GM21825 (cell line): ENCODE results near the gene MAFF.
"Not testable (repeated sequence)": the region's sequence is repeated elsewhere in the genome, so short reads cannot be mapped to it uniquely, and the experiment has no call there.

Experiments
- ATAC-seq: cut with Tn5 transposase; IDR thresholded peaks from one replicate; pipeline ENCODE4 v1.9.1; 2021; ENCODE audit warnings: mild to moderate bottlenecking, moderate library complexity; ENCODE audit not compliant: unreplicated experiment

MAFF gene

DNA sequence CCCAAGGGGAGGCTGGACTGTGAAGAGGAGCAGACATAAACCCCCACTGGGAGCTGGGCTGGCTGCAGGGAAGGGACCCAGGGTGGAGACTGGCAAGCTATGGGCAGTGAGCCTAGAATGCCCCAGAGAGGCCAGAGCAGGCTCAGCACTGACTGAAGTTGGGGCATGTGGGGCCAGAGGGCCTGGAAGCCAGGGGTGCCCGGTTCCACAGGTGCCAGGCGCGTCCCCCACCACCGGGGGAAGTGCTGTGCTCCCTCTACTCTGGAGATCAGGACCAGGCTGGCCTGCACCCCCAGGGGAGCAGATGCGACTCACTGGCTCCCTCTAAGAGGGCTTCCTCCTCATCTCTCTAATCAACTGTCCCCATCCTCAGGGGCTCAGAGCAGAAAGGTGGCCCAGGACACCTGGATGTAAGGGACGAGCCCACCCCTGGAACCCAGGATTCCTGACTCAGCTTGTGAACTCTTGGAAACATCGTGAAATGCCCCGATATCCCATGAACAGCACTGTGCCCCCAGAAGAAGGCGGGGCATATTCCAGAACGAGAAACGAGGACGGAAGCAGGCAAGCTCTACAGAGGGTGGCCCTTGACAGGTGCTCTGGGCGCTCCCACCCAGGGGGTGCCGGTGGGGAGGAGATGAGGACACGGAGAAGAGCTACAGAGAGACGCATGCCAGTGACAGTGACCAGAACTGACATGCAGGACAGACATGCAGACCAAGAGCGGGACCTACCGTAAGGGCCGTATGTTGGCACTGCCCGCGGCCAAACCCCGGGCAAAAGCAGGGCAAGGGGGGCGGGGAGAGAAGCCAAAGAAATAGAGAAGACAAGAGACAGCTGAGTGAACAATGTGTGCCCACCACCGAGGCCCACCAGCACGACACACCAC is 20.4 kb downstream of the MAFF start:
- no peak for ATAC-seq

DNA sequence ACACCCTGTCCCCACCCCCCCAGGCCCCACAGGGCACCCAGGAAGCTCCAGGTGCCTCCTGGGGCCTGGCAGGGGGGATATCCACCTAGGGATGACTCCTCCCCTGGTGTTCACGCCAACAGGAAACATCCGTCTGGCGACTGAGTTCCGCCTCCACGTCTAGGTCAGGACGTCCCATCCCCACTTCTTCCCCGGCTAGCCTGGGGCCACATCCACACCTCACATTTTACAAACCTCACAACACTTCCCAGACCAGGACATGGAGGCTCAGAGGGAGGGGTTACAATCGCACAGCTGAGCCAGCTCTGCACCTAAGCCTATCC is 21.0 kb downstream of the MAFF start:
- ATAC-seq: no peak

DNA sequence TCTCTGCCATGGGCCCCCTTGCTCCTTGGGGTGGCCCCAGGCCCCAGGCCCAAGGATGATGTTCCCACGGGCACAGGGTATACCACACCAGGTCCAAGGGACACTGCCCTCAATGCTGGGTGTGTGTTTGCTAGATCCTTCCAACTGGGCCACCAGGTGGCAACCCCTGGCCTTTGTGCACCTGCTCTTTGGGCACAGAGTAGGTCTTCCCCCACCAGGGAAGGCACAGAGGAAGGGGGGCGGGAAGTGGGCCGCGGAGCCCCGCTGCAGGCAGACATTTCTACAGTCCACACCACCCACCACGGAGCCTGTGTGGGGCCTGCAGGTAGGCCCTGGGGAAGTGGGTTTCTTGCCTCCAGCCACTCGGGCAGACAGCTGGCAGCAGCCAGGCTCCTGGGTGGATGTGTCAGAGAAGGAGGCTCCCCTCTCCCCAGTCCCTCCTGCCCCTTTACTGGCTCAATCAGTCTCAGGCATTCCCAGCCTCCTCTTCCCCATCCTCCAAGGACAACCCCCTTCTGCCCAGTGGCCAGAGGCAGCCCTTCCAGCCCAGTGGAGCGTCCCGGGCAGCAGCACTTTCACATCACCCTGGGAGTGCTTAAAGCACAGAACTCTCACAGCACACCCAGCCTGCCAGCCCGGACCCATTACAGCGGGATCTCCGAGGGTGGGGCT is 21.6 kb downstream of the MAFF start:
- no peak for ATAC-seq

DNA sequence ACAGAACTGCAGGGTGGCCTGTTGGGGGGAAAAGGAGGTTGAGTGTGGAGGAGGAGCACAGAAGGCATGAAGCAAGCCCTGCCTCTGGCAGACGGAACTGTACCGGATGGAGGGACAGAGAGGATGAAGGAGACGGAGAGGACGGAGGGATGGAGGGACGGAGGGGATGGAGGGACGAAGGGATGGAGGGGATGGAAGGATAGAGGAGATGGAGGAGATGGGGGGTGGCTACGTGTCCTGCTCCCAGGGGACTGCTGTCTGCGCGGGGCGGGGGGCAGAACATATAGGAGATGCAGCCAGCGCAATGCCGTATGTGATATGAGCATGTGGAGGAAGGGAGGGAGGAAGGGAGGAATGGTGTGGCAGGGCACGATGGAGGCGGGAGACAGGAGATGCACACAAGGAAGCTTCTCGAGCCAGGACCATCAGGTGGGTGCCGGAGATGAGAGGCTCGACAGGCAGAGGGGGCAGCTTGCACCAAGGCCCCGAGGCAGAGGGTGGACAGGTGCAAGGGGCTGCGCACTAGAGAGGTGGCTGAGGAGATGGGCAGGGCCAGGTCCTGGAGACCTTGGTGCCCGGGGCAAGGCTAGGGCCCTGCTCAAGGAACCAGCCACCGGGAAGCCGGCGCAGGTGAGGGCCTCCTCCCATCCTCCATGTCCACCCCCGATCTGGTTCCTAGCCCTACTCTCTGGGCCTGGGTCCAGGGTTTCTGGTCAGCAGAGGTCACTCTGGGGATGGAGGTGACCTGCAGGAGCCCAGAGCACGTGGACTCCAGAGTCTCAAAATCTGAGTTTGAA is 25.3 kb downstream of the MAFF start:
- ATAC-seq: no peak

DNA sequence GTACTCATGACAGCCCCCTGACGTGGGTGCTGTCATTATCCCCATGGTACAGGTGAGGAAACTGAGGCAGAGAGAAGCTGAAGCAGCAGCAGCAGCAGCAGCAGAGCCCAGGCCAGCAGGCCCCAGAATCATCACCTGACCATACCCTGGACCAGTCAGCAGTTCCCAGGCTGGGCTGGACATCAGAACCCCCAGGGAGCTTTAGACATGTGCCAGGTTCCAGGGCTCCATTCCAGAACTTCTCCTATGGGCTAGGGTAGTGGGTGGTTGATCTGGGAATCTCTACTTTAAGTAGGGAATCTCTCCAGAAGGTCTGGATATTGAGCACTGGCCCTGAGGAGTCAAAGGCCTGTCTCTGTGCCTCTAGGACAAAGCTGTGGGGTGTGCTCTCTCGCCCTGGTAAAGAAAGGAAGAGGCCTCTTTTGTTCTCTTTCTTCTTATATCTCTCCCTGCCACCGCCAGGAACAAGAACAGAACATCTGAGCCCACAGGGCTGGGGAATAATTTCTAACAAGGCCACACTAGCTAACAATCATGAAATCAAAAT is 26.6 kb downstream of the MAFF start:
- no peak for ATAC-seq

DNA sequence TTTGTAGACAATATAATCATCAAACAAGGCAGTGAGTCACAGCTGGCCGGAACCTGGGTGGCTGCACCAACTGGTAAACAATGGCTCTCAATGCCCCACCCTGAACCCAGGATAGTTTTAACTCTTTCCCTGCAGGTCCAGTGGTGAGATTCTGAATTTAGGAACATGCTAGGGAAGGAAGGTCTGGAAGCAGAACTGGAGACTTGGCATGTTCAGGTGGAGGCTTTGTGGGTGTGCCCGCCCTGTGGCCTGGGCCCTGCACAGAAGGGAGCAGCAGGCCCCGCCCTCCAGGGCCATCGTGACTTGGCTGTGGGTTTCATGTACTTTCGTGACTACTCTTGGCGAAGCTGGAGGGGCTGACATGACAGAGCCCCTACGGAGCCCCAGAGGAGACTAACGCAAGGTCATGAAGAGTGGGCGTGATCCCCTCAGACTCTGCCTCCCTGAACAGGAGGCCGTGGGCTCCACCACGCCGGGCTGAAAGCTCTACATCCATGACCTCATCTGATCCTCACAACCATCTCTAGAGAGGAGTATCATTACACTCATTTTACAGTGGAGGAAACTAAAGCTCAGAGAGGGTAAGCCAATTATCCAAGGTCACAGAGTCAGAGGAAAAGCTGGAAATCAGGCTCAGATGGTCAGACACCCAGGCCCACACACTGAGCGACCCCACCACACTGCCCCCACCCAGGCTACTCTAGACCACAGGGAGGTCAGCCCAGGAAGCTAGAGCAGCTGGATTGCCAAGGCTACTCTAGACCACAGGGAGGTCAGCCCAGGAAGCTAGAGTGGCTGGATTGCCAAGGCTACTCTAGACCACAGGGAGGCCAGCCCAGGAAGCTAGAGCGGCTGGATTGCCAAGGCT is 27.3 kb downstream of the MAFF start:
- no peak for ATAC-seq

DNA sequence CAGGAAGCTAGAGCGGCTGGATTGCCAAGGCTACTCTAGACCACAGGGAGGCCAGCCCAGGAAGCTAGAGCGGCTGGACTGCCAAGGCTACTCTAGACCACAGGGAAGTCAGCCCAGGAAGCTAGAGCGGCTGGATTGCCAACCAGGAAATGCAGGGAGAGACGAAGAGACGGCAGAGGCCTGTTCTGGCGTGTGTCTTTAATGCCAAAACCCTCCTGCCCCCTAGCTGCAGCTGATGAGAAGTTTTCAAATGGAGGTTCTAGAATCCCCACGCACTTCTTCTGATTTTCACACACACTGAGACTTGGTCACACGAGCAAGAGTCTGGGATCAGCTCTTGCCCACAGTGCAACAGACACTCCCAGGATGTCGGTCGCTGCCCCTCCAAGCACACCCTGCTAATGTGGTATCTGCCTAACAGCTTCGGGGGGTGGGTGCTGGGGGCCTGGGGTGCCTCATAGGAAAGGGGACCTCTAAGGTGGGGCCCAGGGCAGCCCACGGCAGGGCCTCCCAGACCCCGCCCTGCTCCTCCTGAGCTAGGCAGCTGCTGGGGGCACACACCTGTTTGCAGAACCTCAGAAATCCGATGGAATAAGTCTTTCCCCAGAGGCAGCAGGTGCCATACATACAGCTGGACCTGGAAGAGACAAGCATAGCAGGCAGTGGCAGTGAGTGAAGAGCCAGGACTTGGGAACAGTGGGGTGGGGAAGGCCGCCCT is 28.5 kb downstream of the MAFF start:
- ATAC-seq: no peak

DNA sequence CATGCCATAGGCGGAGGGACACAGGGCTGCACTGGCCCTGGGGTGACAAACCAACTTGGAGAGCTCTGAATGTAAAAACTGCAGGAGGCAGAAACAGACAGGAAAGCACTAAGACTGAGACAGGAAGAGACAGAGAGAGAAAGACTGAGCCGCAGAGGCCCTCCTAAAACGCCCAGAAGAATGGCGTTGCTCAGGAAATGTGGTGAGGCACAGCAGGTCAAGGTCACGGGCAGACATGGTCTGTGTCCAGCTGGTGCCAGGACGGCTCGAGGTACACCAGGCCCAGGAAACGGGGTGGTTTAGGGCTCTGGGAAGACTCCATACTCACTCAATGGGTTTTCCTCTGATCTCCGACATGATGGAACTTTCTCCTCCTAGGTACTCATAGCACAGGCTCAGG is 29.1 kb downstream of the MAFF start:
- ATAC-seq: no peak

DNA sequence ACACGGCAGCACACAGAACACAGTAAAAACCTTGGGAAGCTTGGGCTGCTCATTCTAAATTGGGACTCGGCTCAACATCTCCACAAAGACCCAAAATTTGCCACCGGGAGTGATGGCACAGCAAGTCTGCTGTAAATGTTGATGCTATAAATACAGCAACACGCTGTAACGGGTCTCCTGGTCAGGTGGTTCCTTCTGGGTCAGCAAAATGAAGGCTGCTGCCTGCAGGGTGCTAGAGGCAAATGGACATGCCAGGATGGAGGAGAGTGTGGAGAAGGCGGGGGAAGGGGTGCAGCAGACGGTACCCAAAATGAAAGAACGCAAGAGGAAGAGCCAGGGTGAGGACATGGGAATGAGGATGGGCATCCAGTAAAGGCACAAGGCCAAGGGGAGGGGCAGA is 30.4 kb downstream of the MAFF start:
- no peak for ATAC-seq

DNA sequence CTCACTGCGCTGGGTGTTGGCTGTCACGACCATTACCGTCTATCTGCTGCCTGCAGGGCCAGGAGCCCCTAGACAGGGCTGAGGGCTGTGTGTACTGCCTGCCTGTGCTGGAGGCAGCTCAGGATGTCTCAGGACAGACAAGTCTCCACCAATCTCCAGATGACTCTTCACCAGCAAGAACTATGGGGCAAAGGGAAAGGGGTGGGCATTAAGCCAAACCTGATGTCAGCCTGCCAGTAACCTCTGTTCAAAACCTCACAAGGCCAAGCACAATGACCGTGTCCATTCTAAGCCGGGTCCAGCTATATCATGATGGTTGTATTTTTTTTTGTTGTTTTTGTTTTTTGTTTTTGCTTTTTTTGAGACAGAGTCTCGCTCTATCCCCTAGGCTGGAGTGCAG is 31.6 kb downstream of the MAFF start:
- no peak for ATAC-seq

DNA sequence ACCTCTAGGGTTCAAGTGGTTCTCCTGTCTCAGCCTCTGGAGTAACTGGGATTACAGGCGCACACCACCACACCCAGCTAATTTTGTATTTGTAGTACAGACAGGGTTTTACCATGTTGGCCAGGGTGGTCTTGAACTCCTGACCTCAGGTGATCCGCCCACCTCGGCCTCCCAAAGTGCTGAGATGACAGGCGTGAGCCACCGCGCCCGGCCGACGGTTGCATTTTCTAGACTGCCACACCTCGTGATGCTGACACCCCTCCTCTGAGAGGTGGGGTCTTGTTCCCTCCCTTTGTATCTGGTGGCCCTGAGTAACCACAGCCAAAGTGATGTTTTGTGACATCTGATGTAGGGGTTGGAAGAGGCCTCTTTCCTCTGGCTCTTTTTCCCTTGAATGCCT is 32.1 kb downstream of the MAFF start:
- ATAC-seq: not testable (repeated sequence)

DNA sequence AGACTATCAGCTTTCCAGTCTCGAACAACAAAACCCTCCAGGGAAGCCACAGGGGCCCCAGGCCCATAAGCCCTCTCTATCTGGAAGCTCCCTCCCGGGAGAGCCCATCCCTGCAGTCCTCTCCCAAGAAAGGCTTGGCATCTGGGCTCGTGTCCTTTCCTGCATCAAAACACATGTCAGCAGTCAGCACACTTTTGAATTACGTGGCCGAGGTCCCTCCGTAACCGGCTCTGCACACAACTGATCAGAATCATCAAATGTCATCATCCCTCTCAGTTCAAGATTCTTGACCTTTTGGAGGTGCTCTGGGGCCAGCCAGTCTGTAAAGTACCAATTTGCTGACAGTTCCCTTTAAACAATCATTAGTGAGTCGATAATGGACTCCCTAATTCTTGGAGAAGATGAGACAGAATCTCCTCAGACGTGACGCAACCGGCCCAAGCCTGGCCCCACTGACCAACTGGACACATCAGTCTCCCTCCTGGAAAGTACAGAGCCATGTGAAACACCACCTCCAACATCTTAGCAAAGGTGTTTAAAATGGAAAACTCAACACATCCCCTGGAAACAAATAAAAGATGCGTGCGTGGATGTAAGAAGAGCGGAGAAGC is 33.6 kb downstream of the MAFF start:
- ATAC-seq: no peak

DNA sequence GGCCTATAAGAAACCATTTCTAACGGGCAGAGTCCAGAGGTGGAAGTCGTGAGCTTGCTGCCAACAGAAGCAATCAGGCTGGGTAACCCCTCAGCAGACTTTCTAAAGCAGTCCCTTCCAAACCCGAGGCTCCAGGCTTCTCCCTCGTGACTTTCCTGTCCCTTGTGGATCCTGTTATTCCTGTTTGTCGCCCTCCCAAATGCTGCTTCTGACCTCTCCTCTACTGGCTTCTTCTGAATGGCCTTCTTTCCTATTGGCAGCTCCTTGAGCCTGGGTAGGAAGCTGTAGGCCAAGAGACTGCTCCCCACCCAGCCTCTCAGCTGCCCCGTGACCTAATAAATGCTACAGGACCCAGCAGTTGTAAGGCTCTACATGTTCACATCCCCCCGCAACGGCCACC is 35.0 kb downstream of the MAFF start:
- no peak for ATAC-seq

DNA sequence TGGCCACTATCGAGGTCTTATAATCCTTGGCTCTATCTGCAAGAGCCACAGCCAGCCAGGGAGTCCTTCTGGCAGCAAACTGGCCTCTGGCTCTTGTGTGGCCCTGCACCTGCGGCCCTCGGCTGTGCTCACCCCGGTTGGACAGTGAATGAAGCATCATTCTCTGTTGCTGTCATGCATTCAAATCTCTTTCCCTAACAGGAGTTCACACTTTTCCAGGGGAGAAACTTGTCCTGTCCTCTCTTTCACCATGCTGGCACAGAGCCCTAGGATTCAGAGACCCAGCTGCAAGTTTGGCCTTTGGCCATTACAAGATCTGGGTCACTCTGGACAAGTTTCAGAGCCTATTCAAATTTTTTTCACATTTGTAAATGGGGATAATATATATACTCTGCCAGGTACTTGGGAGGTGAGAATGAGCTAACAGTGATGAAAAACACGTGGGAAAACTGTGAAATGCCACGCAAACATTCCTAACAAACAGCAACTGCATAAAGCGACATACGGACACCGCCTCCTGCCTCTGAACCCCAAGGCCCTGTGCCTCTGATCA is 36.8 kb downstream of the MAFF start:
- no peak for ATAC-seq

DNA sequence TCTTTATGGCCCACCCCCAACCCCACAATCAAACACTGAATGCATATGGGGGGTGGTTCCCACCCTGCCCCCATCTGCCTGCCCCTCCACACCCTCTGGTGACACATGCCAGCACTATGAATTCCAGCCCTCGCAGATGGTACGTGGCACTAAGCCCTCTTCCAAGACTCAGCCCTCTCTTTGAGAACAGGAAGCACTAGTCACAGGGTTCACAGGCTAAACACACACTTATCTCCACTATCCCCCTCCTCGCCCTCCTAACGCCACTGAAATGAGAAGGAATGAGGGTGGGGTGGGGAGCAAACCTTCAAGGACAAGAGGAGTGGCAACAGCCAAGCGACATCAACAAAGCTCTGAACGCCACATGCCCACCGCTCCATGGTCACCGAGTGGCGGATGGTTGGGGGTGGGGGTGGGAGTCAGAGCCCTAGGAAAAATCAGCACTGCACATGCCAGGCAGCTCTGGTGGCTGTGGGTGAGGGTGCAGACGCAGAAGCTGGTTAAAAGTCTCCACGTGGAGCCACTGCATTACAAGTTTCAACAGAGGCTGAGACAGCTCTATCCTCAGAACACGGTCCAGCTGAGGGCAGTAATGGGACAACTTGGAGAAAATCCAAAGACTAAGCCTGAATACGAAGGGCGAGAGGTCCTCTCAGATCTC is 37.4 kb downstream of the MAFF start:
- no peak for ATAC-seq

DNA sequence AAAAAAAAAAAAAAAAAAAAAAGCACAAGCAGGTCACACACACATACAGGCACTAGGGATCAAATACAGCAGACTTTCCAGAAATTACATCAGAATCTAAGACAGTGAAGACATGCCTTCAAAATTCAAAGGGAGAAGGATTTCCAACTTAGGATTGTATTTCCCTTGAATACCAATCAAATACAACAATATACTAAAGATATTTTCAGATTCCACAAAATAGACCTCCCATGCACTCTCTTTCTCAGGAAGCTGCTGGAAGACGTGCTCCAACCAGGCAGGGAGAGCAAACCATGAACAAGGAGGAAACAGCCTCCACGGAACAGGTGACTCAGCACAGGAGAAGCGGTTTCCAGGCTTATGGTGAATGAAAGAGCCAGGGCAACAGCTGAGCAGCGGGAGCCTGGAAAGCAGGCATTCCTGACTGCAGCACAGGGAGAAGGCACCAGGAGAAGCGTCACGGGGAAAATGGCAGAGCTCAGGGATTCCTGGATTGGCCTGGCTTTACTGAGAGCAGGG is 39.0 kb downstream of the MAFF start:
- ATAC-seq: no peak

DNA sequence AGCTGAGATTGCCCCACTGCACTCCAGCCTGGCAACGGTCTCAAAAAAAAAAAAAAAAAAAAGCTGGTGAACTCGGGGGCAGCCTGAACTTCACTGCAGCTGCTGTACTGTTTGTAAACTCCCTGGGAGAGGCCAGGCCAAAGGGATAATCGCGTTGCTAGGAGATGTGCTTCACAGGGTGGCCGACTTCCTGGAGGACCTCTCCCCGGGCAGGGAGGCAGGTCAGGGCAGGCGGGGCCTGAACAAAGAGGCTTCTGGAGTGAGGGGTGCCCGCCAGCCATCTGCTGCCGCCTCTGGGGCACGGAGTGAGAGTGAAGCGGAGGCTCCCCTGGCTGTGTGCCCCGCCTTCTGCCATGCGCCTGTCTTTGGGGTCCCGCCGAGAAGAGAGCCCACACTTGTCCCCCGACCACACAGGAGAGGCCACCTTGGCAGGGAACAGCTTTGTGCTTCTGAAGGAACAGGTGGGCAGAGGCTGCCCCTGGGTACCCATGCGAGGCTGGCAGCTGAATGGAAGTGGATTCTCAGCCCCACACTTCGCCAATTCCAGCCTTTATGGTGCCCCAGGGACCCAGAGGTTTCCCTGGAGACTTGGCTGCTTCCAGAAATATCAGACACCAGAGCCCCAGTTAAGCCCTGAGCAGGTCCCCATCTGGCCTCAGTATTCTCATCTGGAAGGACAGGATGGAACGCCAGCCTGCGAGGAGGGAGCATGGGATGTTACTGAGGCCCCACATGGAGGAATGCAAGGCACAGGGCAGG is 41.4 kb downstream of the MAFF start:
- ATAC-seq: no peak

DNA sequence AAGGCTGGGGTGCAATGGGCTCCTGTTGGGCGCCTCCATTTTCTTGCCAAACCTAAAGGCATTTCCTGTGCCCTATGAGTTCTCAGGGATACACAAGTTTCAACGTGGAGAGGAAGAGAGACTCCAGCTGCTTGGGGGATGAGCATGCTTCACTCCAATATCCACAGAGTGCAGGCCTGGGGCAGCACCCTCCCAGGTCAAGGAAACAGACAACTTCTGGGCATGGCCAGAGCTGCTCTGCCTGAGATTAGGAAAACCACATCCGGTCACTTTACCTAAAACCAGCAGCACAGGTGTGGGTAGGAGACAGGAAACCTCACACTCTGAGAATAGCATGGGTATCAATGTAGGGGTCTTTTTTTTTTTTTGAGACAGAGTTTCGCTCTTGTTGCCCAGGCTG is 42.3 kb downstream of the MAFF start:
- no peak for ATAC-seq
